ENCODE data around the gene ZNF783.

GRCh38 chr7:149289856-149290255 is 27.9 kb downstream of the ZNF783 start:
- TF ChIP-seq CTCF (IDR thresholded peaks at IDR 0.05; ENCODE audit: low read depth, low read length) (no peak), EZH2phosphoT487 (IDR thresholded peaks at IDR 0.05; ENCODE audit: low read depth) (no peak)

Data from OCI-LY3 (cell line).